HUES6 (cell line): Measurements from ENCODE around the gene SMARCE1.

ENCODE experiments used
- H3K27ac ChIP-seq: 2 replicates; pipeline ENCODE4 v1.7.0; 2013; ENCODE audit warnings: low read depth, mild to moderate bottlenecking, low read length, inconsistent platforms
- H3K27me3 ChIP-seq: 2 replicates; pipeline ENCODE4 v1.6.1; 2013; ENCODE audit warnings: low read length; ENCODE audit not compliant: control insufficient read depth, insufficient read depth
- H3K36me3 ChIP-seq: 2 replicates; pipeline ENCODE4 v1.6.1; 2013; ENCODE audit warnings: low read length; ENCODE audit not compliant: control insufficient read depth, insufficient read depth
- H3K4me1 ChIP-seq: 2 replicates; pipeline ENCODE4 v1.6.1; 2013; ENCODE audit warnings: low read length; ENCODE audit not compliant: control insufficient read depth, insufficient read depth
- H3K4me3 ChIP-seq: 2 replicates; pipeline ENCODE4 v1.5.1; 2013; ENCODE audit warnings: low read depth, low read length
- H3K9ac ChIP-seq: one replicate; pipeline ENCODE4 v1.6.1; 2013; ENCODE audit warnings: mild to moderate bottlenecking, low read length
- H3K9me3 ChIP-seq: 2 replicates; pipeline ENCODE4 v1.6.1; 2013; ENCODE audit warnings: low read depth, low read length; ENCODE audit not compliant: control insufficient read depth, insufficient read depth

Gene SMARCE1

GRCh38 chr17:40580140-40580539, 67.5 kb downstream of the SMARCE1 start:
- Histone ChIP-seq H3K4me1 (no peaks in the 10 kb centered on the region), H3K9ac (no peak overlapping the region), H3K27ac (no peak overlapping the region), H3K9me3 (no peaks in the 10 kb centered on the region), H3K27me3 (no peaks in the 10 kb centered on the region; the same call in 1 of the 2 replicates), H3K4me3 (no peak overlapping the region), H3K36me3 (no peaks in the 10 kb centered on the region)

DNA sequence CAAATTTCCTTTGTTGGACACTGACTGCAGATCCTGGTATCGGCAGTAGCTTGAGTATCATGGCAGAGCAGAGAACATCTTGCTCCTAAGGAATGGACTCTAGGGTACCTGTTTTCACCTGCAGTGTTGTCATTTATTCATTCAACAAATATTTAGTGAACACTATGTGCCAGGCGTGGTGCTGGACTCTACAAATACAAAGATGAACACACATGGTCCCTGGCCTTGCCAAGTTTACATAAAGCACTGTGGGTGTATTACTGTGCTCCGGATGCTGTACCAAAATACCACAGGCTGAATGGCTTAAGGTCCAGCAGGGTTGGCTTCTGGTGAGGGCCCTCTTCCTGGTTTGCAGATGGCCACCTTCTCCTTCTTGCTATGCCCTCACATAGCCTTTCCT, 68.1 kb downstream of the SMARCE1 start:
- H3K27me3 ChIP-seq: no peaks in the 10 kb centered on the region; the same call in 1 of the 2 replicates
- H3K4me1 ChIP-seq: no peaks in the 10 kb centered on the region
- H3K36me3 ChIP-seq: no peaks in the 10 kb centered on the region
- no peak overlapping the region for H3K9ac ChIP-seq
- no peaks in the 10 kb centered on the region for H3K9me3 ChIP-seq
- H3K4me3 ChIP-seq: no peak overlapping the region
- no peak overlapping the region for H3K27ac ChIP-seq

GRCh38 chr17:40577611-40578065, 70.0 kb downstream of the SMARCE1 start:
- no peaks in the 10 kb centered on the region; the same call in 1 of the 2 replicates for H3K27me3 ChIP-seq
- no peaks in the 10 kb centered on the region for H3K9me3 ChIP-seq
- no peak overlapping the region for H3K27ac ChIP-seq
- no peaks in the 10 kb centered on the region for H3K4me1 ChIP-seq
- H3K36me3 ChIP-seq: no peaks in the 10 kb centered on the region
- H3K9ac ChIP-seq: no peak overlapping the region
- H3K4me3 ChIP-seq: no peak overlapping the region

DNA sequence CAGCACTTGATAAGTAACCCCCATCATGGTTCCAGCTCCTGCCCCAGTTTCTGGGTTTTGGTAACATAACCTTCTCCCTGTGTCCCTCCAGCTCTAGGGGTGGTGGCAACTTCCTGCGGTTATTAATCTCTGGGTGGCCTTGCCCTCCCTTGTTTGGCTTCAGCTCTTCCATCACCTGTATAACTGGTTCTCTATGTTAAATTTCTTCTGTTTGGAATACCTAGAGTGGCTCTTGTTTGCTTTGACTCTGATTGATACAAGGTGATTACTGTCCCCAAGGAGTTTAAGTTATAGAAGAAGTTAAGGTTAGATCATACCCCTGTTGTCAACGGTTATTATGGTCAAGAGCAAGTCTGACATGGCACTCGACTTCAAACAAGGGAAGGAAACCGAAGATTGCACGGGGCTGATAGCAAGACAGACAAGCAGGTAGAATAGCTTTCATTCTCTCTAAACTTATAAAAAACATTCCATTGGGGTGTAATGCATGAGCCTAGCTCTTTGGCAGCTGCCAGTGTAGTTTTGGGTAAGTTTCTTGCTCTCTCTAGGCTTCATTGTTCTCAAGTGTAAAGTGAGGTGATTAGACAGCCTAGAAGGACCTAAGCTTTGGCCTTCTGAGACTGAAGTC, 71.4 kb downstream of the SMARCE1 start:
- no peaks in the 10 kb centered on the region; the same call in 1 of the 2 replicates for H3K27me3 ChIP-seq
- no peak overlapping the region for H3K4me3 ChIP-seq
- H3K9ac ChIP-seq: no peak overlapping the region
- H3K4me1 ChIP-seq: no peaks in the 10 kb centered on the region
- no peaks in the 10 kb centered on the region for H3K36me3 ChIP-seq
- H3K27ac ChIP-seq: no peak overlapping the region
- H3K9me3 ChIP-seq: no peaks in the 10 kb centered on the region
